ENCODE results near the gene NCAM1.
"Not testable (repeated sequence)": the region's sequence is repeated elsewhere in the genome, so short reads cannot be mapped to it uniquely, and the experiment has no call there.

Gene NCAM1

DNA sequence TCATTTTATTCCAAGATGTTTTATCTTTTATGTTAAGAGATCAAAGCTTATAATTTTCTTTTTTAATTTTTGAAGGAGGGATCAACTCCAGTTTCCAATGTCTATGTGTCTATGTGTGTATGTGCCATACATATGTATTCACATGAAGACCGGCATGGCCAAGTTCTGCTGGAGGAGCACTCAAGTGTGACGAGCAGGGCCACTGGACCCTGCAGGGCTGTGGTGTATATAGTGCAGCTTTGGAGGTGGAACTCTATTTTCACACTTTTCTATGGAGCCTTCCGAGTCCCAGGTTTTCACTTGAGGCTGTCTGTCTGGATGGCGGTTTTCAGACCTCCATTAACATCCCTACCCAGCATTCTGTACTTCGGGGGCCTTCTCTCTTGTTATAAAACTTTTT, 316.7 kb downstream of the NCAM1 start:
- no peak for DNase-seq (ENCODE audit: low read depth)

DNA sequence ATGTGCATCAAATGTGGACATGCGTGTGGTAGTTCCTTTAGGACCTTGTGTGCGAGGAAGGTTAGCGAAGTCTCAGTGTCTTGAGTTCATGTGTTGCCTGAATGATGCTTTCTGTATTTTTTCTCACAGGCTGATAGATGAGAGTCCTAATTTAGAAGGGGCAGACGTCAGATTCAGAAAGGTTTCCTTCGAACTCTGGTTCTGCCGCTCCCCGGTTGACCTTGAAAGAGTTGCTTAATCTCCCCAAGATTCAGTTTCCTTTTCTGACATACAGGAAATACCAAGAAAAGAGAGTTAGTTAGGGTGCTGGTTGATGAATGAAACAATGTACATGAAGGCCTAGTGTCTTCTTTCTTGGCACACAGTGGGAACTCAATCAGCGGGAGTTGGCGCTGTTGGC, 317.3 kb downstream of the NCAM1 start:
- no peak for DNase-seq (ENCODE audit: low read depth)

DNA sequence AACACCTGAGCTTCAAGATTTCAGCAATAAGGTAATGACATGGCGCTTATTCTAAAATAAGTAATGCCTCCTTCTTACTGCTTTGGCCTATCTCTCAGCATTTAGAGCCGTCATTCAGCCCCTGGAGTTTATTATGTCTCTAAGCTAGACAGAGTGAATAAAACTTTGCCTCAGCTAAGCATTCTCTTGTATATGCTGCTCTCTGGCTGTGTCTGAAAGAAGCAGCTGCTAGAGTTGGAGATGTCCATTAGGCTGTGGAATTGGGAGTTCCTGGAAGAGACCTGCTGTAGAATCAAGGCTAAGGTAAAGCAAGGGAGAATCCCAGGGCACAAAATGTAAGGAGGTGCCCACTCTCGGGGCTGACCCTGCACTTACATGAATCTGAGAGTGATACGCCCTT, 317.7 kb downstream of the NCAM1 start:
- no peak for DNase-seq (ENCODE audit: low read depth)

DNA sequence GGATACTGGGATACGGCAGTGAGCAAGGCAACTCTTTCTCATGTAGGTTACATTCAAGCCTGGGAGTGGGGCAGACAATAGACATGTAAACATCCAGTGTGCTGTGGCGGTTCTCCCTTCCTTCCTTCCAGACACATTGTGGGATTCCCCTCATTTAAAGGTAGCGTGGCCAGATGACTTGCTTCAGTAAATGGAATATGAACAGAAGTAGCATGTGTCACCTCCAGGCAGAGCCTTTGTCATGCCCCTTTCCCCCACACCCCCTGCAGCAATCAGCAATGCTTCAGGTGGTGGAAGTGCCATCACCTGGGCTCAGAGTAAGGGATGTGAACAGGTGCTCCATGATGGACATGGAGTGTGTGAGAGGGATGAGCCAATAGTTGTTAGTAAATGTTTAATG, 318.4 kb downstream of the NCAM1 start:
- DNase-seq (ENCODE audit: low read depth), result no peak

DNA sequence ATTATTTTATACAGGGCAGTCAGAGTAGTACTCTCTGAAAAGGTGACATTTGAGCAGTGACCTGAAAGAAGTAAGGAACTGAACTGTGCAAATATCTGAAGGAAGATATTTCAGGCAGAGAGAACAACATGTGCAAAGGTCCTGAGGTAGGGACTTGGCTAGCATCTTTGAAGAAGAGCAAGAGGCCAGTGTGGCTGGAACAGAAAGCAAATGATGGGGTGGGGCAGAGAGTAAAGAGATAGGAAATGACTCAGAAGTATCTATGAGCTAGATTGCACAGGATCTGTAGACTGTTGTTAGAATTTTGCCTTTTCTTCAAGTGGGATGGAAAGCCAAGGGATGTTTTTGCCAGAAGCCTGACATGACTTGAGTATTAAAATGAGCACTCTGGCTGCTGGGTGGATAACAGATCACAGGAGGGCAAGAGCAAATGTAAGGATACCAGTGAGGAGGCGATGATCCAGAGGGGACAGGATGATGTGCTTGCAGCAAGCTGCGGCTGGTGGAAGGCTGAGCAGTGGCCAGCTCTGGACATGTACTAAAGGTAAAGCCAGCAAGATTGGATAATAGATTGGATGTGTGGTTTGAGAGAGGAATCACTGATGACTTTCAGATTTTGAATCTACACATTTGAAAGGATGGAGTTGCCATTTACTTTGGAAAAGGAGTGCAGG, 320.0 kb downstream of the NCAM1 start:
- no peak for DNase-seq (ENCODE audit: low read depth)

DNA sequence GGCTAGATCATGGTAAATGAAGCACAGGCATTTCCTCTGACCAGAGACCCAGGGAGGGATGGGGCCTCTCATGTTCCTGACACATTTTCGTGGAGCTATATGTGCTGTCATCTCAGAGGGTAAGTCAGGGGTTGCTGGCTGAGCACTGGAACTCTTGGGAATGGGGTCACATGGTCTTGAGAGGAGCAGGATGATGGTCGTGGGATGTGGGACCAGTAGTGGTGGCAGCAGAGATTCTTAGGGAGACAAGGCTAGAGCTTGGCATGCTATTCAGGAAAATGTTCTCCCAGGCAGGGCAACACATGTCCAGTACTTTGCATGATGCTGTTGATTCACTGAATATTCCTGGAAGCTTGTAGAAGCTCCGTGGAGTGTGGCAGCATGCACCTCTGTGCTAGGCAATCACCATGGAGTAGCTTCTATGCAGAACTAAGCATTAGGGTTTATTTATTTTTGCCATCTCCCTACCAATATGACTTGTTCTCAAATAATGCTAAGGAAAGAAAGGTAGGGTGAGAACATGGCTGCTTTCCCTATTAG, 321.7 kb downstream of the NCAM1 start:
- DNase-seq (ENCODE audit: low read depth), result no peak

DNA sequence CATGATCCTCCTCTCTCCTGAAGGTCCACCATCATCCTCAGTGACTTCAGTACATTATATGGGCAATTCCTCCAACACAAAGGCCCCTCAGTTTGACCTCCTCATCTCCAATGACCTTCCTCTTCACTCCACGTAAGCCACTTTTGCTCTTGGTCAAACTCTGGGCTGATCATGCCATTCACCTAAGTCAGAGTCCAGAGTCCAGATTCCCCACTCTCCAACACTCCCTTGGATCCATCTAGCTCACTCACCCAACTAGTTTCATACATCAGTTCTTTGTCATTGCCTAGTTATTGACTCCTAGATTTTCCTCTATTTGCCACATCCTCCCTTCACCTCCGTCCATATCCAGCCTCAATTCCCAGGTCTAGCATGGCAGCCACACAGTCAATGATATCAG, 322.7 kb downstream of the NCAM1 start:
- DNase-seq (ENCODE audit: low read depth), result no peak

DNA sequence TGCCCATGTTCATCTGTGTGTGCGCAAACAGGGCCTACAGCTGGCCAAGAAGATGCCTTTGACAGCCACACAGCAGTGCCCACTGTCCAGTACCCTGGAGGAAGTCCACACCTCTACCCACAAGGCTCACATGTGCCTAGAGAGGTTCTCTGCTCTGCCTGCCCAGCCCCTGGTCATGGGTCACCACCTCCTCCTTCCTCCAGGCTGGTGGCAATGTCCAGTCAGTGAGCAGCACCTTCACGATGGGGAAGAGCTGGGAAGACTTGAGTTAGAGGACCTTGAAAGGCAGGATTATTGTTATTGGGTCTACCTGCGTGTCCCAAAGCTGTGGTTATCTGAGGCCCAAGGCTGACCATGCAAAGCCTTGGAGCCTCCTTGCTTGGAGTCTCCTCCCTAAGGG, 324.8 kb downstream of the NCAM1 start:
- DNase-seq (ENCODE audit: low read depth), result no peak

DNA sequence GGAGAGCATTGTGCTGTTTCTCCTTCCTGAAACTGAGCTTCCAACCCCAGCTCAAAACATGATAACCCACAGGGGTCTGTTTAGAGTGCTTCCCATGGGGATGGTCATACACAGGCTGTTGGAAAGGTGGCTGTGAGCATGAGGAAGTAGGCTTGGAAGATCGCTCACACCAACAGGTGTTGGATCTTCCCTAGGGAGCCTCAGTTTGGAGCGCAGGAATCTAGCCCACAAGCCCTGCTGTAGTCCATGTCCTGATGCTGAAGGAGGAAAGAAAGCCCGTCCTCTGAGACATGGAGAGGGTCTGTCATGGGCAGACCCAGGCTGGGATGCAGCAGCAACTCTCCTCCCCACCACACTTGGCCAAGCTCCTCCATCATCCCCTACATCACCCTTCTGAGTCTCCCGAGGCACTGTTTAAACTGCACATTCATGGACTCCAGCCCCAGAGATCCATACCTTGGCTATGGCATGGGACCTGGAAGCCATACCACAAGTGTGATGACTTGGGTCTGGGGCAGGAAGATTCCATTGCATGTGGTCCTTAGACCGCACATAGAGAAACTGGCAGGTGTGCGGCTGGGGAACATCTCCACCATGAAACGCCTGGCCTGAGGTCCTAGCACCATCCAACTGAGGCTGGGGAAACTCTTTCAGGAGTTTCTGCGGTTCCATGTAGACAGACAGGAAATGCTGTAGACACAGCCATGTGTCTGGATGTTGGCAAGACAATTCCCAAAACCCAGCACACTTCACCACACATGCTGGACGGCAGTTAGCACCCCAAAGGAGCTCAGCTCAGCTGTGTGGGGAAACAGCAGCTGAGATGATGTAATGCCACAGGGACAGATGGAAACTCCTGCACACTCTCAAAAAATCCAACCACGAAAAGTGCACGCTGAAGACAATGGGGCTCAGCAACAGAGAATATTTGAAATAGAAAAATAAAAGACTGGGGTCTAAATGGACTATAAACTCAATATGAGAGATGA, 325.6 kb downstream of the NCAM1 start:
- DNase-seq (ENCODE audit: low read depth), result no peak

DNA sequence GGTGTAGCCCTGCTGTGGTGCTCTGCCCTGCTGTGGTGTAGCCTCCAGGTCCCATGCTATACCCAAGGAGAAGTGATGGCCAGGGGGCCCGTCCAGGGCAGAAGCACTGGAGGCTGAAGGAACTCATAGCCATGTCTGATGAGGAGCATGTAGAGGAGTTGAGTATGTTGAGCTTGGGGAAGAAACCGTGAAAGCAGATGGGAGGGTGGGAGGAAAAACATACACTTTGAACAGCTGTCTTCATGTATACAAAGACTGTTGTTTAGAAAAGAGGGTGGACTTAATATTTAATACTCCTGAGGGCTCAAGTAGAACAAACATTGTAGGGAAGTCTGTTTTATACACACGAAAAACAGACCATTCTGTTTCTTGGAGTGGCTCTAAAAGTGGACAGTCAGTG, 326.6 kb downstream of the NCAM1 start:
- DNase-seq (ENCODE audit: low read depth), result no peak

DNA sequence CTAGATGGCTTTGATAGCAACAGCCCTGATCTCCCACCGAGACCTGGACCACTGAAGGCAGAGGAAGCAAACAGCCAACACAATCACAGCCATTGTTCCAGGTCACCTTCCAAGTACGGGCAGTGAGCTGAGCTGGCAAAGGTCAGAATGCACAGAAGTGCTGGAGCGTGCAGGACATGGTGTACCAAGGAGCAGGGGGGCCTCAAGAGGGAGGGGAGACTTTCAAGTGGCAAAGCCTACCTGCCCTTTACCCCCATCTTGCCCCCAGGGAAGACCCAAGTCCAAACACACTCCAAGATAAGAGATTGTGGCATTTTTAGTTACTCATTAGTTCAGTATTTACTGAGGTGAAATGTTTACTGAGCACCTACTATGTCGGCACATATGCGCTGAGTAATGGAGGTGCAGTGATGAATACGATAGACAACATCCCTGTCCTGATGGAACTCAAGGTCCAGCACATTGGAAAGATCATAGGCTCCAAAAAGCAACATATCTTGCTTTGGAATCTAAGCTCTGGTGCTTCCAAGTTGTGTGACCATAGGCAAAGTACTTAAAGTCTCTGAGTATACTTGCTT, 327.2 kb downstream of the NCAM1 start:
- DNase-seq (ENCODE audit: low read depth), result no peak

DNA sequence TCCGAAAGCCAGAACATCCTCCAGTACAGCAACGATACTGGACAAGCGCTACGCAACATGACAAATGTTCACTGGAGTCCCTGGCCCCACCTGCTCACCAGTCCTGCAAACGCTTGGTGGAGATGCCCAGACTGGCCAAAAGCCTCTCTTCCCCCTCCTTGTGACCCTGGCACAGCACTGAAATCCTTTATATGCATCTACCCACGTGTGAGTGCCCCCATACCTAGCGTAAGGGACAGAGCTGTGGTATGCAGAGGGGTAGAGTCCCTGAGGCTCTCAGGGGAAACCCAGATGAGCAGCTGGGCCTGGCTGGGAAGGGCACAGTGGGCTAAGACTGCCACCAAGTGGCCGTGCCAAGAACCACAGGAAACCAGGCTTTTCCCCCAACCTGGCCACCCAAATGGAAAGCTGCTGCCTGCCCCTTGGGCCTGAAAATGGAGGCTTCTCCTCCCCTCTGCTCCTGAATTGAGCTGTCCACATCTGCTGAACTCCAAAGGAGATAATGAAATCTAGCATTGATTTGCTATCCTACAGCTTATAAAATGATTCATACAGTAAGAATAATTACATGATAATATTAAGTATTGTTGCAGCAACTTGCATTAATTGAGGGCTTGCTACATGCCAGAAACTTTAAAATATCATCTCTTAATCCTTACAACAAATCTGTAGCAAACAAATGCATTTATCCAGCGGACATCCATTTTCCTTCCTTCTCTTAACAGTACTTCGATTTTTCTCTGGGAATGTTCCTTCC, 328.4 kb downstream of the NCAM1 start:
- peak; percentile 36 for DNase-seq (ENCODE audit: low read depth)

DNA sequence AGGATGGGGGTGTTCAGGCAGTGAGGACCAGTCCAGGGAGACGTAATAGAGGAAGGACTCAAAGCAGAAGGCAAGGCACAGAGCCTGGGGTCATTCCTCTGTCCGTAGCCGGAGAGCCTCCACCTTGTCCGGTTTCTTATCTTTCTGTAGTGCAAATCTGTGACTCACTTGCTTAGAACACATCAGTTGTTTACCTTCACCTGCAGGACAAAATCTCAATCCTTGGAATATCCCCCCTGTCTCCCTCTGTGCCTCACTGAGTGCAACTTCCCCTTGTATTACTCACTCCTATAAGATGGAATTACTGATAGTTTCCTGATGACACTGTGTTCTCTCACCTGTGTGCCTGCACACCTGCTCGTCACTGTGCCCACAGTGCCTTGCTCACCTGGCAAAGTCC, 332.7 kb downstream of the NCAM1 start:
- no peak for DNase-seq (ENCODE audit: low read depth)

DNA sequence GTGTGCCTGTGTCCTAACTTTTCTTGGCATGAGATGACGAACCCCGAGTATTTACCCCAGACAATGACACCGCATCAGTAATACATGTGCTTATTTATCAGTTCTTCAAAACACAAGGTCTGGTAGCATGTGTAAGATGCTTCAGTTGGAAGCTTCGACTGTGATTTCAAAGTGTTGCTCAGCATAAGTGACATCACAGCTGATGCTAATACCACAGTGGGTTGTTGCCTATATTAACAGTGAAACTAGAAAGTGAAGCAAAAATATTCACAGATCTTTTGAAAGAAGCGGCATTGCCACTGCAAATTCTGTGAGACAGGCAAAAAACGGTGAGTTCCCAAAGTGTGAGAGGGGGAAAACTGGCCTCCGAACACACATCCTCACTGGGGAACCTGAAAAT, 334.8 kb downstream of the NCAM1 start:
- DNase-seq (ENCODE audit: low read depth), result no peak

DNA sequence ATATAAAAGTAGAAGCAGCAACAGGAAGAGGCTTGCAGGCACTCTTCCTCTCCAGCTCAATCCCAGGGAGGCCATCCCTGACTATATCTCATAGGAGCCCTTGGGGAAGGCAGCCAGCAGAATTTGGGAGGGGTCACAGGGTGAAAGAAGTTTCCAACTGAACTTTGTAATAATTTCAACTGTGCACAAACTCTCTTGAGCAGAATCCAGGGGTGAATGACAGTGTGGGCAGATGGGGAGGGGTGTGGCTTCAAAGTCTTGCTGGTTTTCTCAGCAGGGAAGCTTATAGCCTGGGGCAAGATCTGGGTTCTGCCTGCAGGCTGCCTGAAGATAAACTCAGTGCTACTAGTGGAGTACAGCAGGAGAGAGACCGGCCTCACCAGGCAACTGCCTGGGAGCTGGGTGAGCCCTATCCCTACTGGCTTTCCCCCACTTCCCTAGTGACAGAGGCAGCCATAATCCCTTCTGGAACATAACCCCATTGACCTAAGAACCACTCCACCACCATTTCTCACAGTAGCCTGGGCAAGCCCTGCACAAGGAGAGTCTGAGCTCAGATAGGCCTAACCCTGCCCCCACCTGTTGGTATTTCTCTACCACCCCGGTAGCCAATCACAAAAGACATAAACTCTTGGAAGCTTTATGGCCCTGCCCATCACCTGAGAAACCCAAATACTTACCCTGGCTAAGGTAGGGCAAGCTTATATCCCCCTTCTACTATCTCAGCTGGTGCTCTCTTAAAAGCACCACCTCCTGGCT, 335.4 kb downstream of the NCAM1 start:
- no peak for DNase-seq (ENCODE audit: low read depth)

DNA sequence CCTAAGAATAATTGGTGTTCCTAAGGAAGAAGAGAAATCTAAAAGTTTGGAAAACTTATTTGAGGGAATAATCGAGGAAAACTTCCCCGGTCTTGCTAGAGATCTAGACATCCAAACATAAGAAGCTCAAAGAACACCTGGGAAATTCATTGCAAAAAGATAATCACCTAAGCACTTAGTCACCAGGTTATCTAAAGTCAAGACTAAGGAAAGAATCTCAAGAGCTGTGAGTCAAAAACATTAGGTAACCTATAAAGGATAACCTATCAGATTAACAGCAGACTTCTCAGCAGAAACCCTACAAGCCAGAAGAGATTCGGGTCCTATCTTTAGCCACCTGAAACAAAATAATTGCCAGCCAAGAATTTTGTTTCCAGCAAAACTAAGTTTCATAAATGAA, 337.3 kb downstream of the NCAM1 start:
- DNase-seq (ENCODE audit: low read depth), result not testable (repeated sequence)

DNA sequence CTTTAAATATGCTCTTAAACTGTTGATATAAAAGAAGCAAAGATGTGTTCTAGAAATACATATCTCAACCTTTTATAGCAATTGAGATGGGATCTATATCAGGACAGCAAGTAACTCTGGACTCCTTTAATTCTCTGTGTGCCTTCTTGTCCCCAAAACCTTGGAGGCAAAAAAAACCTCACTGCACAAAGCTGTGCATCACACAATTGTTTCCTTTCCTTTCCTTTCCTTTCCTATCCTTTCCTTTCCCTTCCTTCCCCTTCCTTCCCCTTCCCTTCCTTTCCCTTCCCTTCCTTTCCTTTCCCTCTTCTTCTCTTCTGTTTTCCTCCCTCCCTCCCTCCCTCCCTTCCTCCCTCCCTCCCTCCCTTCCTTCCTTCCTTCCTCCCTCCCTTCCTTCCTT, 343.7 kb downstream of the NCAM1 start:
- DNase-seq (ENCODE audit: low read depth), result no peak

DNA sequence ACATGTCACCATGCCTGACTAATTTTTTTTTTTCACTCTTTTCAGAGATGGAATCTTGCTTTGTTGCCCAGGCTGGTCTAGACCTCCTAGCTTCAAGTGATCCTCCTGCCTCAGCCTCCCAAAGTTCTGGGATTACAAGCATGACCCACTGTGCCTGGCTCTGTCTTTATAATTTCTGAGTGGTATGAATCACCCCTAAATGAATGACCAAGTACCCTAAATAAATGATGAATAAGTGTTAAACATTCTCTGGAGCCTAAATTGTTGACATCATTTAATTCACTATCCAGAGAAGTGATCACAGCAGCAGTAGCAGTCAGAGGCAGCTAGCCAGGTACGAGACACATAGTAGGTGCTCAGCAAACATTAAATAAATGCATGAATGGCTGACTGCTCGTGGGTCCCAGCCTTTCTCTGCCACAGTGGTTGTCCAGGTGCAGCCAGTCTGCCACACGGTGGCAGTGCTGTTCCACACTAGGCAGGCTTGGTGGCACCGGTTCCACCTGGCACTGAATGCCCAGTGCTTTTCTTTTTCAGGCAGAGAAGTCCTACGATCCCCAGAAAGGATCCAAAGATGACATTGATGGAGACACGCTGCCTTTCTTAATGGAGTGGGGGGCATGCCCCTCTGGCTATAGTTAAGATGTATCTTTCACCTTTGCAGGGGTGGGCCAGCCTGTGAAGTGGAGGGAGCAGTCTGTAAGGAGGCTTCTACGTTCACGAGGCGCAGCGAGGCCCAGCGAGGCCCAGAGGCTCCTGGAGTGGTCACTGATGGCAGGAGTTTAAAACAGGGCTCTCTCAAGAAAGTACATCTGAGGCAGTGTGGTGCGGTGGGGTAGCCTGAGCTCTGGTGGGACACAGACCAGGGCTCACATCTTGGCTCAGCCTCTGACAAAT, 344.5 kb downstream of the NCAM1 start:
- peak; percentile 47 for DNase-seq (ENCODE audit: low read depth)

DNA sequence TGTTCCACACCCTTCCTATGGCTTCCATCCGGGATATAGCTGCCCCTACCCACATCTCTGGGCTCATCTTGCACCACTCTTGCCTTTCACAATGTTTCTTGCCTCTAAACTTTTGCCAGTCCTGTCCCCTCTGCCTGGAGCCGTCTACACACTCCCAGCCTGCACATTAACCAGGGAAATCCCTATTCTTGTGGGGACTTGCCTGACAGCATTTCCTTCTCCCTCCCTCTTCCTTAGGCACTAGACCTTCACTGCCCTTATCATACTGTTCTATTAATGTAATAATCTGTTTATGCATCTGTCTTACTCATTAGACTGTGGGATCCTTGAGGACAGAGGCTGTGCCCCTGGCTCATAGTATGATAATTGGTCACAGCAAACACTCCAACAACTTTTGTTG, 347.4 kb downstream of the NCAM1 start:
- no peak for DNase-seq (ENCODE audit: low read depth)

DNA sequence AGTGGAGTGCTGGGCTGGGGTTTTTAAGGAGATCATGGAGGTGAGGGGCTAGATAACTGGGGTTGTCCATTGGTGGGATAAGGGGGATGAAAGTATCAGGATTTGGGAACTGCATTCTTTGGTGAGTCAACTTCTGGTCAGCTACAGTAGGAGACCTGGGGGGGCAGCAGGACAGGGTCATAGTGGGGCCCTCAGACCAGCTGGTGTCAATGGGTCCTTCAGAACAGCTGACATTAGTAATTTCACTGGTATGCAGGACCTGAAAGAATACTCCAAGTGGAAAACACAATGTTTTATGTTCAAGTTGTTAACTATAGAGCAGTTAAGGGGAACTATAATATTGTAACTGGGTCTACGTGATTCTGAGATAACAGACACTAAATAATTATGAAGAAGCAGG, 350.3 kb downstream of the NCAM1 start:
- no peak for DNase-seq (ENCODE audit: low read depth)

All from amniotic epithelial cell (primary cell).